Non-pigmented ciliary epithelial cell (primary cell): ENCODE data around the gene PLXDC2.
"Not testable (repeated sequence)": the region's sequence is repeated elsewhere in the genome, so short reads cannot be mapped to it uniquely, and the experiment has no call there.

Source experiments
- DNase-seq: peaks from one replicate; pipeline ENCODE4 v3.0.0-alpha.2; 2010; ENCODE audit warnings: low read depth

PLXDC2 gene

DNA sequence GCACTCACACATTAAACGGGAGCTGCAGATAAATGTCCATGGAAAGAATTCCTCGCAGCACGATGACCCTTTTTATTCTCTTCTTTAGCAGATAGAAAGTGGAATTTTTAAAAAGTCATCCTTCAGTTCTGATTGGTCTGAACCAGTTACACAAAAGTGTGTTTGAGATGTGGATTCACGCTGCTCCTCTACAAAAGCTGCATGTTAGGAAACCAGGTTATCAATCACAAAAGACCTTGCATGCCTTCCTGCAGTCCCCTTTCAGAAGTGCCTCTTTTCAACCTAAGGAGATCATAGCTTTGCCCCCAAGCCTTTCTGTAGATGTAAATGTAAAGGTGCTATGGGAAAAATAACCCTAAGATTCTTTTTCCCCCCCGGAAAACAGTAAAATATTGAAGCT lies 299.7 kb downstream of the PLXDC2 start:
- no peak for DNase-seq

DNA sequence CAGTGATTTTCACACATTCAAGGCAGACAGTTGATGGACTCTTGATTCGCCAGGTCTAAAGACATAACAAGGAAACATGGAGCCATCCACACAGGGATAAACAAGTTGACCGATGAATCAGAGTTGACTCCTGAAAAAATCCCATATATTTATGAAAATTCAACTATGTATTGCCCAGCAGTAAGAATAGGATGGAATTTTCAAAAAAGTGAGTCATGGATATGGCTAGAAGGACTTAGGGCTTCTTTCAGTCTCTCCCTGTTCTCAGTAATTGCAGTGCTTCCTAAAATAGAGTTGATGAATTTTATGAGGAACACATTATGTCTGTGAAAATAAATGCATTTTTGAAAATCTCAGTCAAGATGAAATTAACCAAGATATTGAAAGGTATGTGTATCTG lies 301.2 kb downstream of the PLXDC2 start:
- no peak for DNase-seq

DNA sequence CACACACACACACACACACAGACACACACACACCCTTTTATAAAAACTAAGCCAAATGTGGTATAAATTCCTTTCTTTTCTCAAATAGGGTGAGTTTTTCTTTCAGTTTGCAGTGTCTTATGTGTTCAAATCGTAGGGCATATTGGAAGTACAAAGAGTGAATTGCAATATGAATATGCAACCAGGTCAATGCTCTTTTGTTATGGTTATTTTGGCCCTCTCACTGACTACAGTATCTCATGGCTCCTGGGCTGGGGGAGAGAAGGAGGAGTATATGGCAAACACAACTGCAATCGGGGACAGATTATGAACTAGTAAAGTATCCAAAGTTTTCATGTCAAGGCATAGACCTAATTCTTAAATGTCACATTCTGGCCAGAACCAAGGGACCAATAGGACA lies 301.9 kb downstream of the PLXDC2 start:
- no peak for DNase-seq

DNA sequence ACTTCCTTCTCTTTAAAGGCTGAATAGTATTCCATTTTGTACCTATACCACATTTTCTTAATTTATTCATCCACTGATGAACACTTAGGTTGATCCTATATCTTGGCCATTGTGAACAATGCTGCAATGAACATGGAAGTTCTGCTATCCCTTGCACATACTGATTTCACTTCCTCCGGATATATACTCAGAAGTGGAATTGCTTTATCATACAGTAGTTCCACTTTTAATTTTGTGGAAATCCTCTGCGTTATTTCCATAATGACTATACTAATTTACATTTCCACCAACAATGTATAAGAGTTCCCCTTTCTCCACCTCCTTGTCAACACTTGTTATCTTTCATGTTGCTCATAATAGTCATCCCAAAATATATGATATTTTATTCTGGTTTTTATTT lies 312.6 kb downstream of the PLXDC2 start:
- no peak for DNase-seq

DNA sequence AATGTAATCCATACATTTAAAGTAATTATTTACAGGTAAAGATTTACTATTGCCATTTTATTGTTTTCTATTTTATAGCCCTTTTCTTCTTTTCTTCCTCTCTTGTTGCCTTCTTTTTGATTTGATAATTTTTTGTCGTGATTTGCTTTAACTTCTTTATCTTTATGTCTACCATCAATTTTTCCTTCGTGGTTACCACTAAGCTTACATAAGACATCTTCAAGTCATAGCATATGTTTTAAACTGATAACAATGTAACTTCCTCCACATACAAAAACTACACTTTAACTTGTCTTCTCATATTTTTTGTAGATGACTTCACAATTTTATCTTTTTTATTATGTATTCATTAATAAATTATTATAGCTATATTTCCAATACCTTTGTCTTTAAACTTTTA lies 316.6 kb downstream of the PLXDC2 start:
- no peak for DNase-seq

DNA sequence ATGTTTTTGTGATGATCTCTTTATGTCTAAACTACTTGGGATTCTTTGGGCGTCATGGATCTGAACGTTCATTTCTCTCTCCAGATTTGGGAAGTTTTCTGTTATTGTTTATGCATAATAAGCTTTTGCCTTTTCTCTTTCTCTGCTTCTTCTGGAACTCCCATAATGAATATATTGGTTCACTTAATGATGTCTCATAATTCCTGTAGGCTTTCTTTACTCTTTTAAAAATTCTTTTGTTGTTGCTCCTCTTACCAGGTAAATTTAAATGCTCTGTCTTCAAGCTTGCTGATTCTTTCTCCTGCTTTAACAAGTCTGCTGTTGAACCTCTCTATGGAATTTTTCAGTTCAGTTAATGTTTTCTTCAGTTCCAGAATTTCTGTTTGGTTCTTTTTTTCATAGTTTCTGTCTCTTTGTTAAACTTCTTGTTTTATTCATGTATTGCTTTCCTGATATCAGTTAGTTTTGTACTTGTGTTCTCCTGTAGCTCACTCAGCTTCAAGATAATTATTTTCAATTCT lies 317.5 kb downstream of the PLXDC2 start:
- no peak for DNase-seq

DNA sequence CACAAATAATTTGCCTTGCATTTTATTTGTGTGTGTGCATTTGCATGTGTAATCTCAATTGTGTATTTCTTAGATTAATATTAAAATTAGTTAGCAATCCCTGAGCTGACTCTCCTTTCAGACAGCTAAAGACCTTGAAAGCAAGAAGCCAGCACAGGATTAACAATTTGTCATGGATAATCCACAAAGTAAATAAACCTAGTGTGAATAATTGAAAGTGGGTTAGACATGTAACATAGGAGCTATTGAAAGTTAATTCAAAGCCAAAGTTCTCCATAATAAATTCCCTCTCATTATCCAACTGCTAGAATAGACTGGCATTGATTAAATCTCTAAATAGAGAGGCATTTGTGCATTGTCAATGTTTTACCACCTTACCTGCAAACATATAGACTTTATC lies 326.1 kb downstream of the PLXDC2 start:
- no peak for DNase-seq

DNA sequence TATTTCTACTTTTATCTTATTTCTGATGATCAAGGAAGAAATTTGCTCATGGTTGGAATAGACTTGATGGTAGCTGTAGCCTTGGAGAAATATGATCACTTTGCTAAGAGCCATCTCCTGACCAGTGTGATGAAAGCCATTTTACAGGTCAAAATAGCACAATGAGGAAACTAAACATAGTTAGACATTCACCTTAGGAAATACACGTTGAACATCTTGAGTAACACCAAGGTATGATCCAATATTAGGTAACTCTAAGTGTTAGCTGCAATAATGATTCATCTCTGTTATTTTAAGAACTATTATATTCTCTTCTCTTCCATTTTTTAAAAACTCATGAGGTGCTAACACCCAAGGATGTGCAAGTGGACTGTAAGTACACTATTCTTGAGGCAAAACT lies 328.0 kb downstream of the PLXDC2 start:
- no peak for DNase-seq

DNA sequence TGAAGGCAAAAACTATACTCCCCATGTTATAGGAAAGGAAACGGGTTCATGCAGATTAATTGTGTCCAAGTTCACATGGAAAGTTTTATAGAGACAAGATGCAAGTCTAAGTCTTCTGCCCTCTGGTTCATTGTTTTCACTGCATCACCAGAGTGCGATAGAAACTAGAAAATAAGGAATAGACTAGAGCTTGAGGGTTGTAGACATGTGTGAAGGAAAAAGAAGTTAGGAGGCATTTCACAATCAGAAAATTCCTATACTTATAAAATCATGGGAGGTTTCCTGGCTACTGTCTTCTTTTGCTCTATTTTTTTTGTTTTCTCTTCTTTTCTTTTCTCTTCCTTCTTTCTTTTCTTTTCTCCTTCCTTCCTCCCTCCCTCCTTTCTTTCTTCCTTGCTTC lies 329.8 kb downstream of the PLXDC2 start:
- no peak for DNase-seq

DNA sequence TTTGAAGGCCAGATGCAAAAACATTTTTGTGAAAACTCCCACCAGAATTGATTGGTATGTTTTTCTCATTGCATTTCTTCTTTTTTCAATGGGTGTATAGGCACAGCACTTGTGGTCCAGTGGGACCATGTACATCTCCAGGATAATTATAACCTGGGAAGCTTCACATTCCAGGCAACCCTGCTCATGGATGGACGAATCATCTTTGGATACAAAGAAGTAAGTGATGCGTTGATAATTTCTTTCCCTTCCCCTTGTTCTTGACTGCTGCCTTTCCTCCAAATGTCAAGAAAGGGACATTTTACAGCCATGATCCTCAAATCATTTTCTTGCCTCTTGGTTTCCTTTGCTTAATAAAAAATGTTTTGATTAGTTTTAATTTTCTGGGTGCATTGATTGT lies 331.5 kb downstream of the PLXDC2 start:
- DNase-seq, result no peak

DNA sequence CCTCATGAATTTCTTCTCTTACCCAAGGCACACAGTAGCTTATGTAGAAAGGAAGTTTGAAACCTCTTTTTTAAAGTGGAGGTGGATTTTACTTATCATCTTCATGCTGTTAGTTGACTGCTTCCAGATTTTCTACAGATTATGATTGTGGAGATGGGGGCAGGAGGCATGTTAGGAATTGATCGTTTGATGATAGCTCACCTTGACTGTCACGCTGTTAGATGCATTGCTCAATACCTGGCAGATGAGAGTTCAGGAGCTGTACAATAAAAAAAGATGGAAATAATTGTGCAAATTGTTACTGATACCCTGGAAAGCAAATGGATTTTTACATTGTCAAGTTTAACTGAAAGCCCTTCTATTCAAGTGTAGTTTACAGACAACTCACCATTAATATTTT lies 340.3 kb downstream of the PLXDC2 start:
- DNase-seq, result no peak

DNA sequence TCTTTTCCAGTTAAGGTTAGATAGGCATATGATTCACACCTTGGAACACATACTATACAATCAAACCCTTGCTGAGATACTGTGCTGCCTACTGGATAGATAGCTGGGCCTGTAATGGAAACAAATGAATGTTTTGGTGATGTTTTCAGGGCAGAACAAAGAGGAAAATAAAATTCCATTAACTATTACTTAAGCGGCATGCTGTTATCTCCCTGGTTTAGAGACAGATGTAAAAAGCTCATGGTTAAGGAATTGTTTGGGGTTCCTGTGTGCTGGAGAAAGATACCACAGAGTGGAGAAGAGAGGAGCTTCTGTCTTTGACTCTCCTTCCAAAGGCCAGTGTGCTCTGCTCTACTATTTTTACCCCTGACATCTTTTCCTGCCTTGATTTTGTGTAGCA lies 341.1 kb downstream of the PLXDC2 start:
- DNase-seq, result peak; percentile 2

DNA sequence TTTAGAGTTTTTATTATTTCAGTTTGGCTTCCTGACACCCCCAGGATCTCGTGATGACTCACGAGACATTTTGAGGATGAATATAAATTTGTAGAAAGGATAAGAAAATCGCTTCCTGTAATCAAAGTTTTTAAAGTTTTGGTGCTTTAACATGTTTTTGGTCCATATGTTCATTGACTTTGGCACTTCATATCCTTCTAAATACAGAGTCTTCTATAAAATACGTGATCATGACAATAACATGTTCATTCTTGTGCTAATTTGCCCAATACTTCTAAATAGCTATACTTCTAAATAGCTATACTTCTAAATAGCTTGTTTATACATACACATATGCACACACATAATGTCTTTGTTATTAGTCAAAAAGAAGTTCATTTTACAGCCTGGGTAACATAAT lies 341.9 kb downstream of the PLXDC2 start:
- no peak for DNase-seq

DNA sequence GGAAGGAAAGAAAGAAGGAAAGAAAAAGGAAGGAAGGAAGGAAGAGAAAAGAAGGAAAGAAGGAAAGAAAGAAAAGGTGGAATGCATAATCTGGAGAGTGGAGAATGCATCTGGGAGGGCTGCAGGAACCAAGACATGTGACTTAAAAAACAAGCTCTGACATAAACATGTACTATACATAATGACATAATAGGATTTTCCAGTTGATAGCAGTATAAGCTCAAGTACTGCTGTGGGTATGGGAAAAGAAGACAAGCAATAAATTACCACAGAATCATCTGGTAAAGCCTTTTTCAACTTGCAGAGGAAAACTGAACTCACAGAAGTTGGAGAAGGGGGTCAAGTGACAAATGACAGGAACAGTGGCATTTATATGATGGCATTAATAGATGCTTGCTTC lies 345.9 kb downstream of the PLXDC2 start:
- no peak for DNase-seq

DNA sequence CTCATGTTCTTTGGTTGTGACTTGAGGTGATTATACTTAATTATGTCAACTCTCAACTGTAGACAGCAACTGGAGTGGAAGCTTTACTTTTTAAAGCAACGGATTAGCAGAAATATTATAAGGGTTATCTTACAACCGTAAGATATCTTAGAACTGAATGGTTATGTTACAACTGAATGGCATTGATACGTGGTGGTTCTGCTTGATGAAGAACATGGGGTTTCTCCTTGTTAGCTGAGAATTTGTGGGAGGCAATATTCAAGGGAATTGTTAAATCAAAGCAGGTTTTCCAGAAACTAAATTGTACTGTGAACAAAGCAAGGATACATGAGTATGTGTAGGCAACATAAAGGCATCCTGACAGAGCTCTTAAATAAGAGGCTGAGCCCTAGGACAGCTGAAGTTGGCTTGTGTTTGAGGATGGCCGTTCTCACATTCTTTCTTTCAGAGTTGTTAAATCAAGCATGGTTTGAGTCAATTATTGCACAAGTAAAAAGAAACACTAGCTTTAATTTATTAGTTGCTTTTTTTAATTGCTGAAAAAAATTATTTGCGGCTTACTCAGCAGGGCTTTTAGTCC lies 350.0 kb downstream of the PLXDC2 start:
- no peak for DNase-seq

DNA sequence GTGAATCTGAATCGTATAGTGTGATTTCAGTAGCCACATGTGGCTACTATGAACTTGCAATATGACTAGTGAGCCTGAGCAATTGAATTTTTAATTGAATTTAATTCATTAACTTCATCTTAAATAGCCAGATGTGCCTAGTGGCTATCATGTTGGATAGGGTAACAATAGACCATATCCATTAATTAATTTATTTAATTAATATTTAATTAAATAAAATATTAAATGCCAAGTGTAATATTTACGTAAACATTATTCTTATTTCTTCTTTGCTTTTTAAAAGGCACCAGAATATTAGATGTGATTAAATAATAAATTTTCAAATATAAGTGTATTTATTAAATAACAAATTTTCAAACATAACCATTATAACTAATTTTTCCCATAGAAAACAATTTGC lies 354.4 kb downstream of the PLXDC2 start:
- no peak for DNase-seq

DNA sequence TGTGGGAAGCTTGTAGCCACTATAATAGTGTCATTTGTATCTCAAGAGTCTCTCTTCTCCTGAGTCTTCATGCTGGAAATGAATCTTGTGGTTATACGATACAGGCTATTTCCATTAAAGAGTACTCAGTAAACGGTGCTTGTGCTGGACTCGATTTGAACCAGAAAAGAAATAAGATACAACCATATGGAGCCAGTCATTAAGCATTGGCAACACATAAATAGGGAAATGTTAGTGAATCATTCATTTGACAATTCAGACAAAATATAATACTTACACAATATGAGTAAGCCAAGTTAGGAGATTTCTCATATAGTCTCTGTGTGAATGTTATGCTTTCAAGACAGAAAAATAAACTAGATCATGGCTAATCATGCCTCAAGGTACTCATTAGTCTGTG lies 356.8 kb downstream of the PLXDC2 start:
- DNase-seq, result no peak

DNA sequence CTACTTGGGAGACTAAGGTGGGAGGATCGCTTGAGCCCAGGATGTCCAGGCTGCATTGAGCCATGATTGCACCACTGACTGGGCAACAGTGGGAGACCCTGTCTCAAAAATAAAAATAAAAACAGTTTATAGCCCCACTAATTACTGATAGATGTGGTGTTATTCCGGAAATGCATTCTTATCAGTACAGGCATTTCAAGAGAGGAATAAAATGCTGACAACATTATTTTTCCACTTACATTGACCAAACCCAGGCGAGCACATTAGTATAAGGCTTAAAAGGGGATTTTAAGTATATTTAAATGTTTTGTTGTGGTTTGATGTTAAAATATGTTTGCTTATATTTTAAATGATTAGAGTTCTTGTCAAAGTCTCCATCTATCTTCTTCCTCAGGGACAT lies 359.5 kb downstream of the PLXDC2 start:
- DNase-seq, result no peak

DNA sequence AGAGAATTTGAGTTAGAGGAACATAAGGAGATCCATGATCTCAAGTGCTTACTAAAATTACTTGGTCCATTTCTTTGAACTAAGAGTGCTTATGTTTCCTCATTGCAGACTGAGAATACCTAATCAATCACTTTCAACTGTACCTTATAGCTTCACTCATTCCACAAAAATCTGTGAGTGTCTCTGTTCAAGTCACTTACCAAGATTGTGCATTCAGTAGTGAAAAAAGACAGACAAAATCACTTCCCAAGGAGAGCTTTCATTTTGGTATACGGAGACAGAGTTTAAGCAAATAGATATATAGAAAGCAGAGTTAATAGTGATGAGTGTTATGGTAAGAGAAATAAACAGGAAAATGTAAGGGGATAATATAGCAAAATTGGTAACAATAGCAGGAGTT lies 364.5 kb downstream of the PLXDC2 start:
- DNase-seq, result no peak

DNA sequence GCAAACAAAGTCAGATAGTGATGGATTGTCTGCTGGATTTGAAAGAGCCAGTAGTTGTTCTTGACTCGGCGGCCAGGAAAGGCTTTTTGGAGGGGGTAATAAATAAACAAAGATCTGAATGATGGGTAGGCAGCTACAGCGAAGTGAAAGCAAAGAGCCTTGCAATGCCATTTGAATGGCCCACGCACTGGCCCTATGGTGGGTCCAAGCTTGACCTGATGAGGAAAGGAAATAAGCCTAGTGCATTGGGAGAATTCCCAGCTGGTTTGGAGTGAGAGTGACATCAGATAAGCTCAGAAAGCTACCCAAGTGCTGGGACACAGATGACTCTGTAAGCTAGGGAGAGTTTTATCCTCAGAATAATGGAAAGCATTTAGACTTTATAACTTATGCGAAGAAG lies 365.2 kb downstream of the PLXDC2 start:
- DNase-seq, result no peak

DNA sequence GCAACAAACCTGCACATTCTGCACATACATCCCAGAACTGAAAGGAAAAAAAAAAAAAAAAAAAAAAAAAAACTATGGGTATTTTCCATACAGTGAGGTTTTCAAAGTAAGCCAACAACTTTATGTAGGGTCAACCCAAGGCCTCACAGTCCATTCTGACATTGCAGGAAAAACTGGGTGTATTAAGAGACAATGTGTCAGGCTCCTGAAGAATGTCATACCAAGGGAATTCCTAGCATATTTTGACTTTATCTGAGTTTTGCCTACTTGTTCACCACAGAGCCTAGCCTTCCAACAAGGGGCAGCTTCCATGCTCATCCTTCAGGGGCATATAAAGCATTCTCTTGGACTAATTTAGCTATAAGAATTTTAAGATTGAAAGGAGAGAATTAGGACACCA lies 368.9 kb downstream of the PLXDC2 start:
- DNase-seq, result peak; percentile 3

DNA sequence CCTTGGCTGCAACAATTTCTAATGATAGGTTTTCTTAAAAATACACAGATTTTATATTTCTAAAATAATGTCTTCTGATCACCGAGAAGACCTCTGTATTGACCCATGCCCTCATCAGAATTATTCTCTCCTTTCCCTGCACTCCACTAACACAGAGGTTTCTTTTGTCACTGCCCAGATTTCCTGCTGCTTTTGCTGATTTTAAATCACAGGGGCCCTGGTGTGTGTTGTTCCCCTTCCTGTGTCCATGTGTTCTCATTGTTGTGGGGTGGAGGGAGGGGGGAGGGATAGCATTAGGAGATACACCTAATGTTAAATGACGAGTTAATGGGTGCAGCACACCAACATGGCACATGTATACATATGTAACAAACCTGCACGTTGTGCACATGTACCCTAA lies 375.2 kb downstream of the PLXDC2 start:
- not testable (repeated sequence) for DNase-seq

DNA sequence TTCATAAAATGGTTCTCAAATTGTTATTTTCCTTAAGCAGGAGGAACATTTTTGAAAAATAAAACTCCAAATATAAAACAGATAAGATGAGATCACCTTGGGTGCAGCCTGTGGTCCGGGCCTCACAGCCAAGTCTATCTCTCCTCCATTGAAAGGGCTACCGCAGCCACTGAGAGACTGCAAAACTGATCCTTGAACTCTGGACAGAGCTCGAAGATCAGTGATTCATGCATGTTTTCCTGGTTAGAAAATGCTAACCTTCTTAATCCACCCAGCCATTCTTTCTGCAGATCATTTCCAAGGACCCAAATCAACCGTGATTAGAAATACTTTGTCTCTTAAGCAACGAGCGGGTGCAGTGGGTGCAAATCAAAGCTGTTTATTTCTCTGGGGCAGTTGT lies 378.8 kb downstream of the PLXDC2 start:
- DNase-seq, result no peak

DNA sequence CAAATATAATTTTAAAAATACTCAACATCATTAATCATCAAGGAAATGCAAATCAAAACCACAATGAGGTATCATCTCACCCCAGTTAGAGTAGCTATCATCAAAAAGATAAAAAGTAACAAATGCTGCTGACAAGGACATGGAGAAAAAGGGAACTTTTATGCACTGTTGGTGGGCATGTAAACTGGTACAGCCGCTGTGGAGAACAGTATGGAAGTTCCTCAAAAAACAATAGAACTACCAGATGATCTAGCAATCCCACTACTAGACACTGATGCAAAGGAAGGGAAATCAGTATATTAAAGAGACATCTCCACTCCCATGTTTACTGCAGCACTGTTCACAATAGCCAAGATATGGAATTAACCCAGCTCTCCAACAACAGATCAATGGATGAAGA lies 384.5 kb downstream of the PLXDC2 start:
- DNase-seq, result no peak

DNA sequence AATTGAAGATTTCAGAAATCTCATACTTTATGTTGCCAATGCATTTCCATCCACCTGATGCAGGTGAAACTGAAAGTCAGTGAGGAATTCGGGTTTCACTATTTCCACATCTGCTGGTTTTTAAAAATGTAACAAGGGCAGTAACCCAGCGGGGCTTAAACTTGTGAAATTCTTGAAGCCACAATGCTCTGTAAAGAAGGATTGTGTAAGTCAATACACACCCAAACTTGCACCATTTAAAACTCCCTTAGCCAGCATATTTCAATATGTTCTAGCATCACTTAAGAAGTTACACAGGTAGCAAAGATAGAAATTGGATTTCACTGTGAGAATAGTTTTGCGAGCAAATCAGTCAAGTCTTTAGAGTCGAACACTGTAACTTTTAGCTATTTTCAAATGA lies 386.1 kb downstream of the PLXDC2 start:
- DNase-seq, result no peak
